Activated naive CD8-positive, alpha-beta T cell treated with anti-CD3 and anti-CD28 coated beads, Interleukin-2, amount 10 ng/mL, durations not matched to agents 7 days and 5 days (primary cell): ENCODE data around the gene MAGEL2. TPM values are rescaled to one million over a fixed set of nuclear protein-coding genes. Genes with fewer than 3 reads are reported as not detected.
A peak's percentile ranks its signal among the peaks of the same experiment; 100 is the strongest.
"Not testable (repeated sequence)": the region's sequence is repeated elsewhere in the genome, so short reads cannot be mapped to it uniquely, and the experiment has no call there.

Experiments
- ATAC-seq: fragments of 150-1000 bp; cut with Tn5 transposase; one replicate; pipeline ENCODE4 v1.10.0; 2021; ENCODE audit warnings: low read depth, moderate library complexity
- POLR2A ChIA-PET: fragments of 350-600 bp; sonication (Branson Sonifier 250); formaldehyde crosslinking; loops from one replicate; lab custom pipeline; 2021; ENCODE audit warnings: antibody characterized with exemption; lab: Charles Lee
- DNase-seq: peaks from one replicate; pipeline ENCODE4 v3.0.0; 2021
- H3K27ac Mint-ChIP-seq: one replicate; pipeline ENCODE4 v1.8.0; 2022; ENCODE audit warnings: mild to moderate bottlenecking, mixed read lengths
- H3K27me3 Mint-ChIP-seq: one replicate; pipeline ENCODE4 v1.8.0; 2022; ENCODE audit warnings: mild to moderate bottlenecking, moderate library complexity, mixed read lengths
- H3K36me3 Mint-ChIP-seq: one replicate; pipeline ENCODE4 v1.8.0; 2021; ENCODE audit warnings: mild to moderate bottlenecking, mixed read lengths
- H3K4me1 Mint-ChIP-seq: one replicate; pipeline ENCODE4 v1.8.0; 2021; ENCODE audit warnings: mixed read lengths
- H3K4me3 Mint-ChIP-seq: one replicate; pipeline ENCODE4 v1.8.0; 2022; ENCODE audit warnings: mild to moderate bottlenecking, moderate library complexity, mixed read lengths
- H3K9me3 Mint-ChIP-seq: one replicate; pipeline ENCODE4 v1.8.0; 2021; ENCODE audit warnings: mixed read lengths
- total RNA-seq, 2 experiments: library from RNA; stranded (reverse); gene quantifications; one replicate each; pipeline ENCODE4 v1.2.3, GENCODE V29; 2021

The MAGEL2 gene
- total RNA-seq, 2 experiments from 2014 or later = not detected

DNA sequence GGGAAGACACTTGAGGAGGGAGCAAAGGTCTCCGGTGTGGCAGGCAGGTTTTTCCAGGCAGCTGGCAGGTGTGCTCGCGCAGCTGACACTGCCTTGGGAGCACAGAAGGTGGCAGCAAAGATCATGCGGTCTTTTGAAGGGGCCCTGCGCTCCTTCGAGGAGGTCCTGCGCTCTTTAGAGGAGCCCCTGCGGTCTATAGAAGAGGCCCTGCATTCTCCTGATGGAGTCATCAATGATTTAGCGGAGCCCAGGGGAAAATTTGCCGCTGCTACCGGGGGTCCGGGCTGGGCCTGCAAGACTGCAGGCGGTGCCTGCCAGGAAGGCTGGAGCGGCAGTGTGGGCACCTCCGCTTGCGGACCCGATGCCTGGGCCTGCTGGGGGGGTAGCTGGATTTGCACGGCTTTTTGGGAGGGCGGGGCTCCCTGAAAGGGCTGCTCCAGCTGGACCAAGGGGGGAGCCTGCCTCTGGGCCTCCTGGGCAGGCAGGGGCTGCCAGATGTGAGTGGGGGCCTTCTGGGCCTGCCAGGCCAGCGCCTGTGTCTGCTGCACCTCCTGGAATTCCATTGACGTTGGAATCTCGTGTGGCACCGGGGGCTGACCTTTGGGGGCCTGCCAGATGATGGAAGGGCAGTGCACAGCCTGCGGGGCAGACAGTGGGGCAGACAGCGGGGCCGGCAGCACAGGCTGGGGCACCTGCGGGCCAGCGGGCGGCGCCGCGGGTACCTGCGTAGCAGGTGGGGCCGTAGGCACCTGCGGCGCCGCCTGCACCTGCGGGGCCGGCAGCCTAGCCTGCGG, 2.1 kb downstream of the MAGEL2 start:
- H3K27ac Mint-ChIP-seq = no peak overlapping the region
- POLR2A ChIA-PET = no interaction called here

DNA sequence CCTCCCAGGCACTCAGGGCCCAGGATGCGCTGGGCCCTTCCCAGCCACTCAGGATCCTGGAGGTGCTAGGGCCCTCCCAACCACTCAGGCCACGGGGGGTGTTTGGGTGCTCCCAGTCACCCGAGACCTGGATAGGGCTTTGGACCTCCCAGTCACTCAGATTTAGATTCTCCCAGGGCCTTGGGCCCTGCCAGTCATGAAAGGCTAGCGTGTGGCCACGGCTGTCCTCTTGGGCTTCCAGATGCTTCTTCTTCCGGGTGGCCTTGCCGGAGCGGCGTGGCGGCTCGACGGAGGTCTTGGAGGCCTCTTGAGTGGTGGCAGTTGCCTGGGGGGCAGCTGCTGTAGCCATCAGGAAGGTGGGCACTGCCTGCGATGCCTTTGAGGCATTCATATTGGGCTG, 2.8 kb downstream of the MAGEL2 start:
- DNase-seq = no peak
- peaks cover 7% of the 10 kb centered on the region for H3K27me3 Mint-ChIP-seq
- H3K36me3 Mint-ChIP-seq = no peaks in the 10 kb centered on the region
- ATAC-seq = no peak
- H3K4me1 Mint-ChIP-seq = no peaks in the 10 kb centered on the region
- no peaks in the 10 kb centered on the region for H3K9me3 Mint-ChIP-seq
- no peak overlapping the region for H3K4me3 Mint-ChIP-seq
- POLR2A ChIA-PET = no interaction called here
- no peak overlapping the region for H3K27ac Mint-ChIP-seq

More for the DNA sequence above, 2.1 kb downstream of the MAGEL2 start:
- no peaks in the 10 kb centered on the region for H3K4me1 Mint-ChIP-seq
- no peaks in the 10 kb centered on the region for H3K9me3 Mint-ChIP-seq
- no peak for ATAC-seq
- no peak for DNase-seq
- H3K27me3 Mint-ChIP-seq = peaks cover 7% of the 10 kb centered on the region
- H3K36me3 Mint-ChIP-seq = no peaks in the 10 kb centered on the region
- H3K4me3 Mint-ChIP-seq = no peak overlapping the region

DNA sequence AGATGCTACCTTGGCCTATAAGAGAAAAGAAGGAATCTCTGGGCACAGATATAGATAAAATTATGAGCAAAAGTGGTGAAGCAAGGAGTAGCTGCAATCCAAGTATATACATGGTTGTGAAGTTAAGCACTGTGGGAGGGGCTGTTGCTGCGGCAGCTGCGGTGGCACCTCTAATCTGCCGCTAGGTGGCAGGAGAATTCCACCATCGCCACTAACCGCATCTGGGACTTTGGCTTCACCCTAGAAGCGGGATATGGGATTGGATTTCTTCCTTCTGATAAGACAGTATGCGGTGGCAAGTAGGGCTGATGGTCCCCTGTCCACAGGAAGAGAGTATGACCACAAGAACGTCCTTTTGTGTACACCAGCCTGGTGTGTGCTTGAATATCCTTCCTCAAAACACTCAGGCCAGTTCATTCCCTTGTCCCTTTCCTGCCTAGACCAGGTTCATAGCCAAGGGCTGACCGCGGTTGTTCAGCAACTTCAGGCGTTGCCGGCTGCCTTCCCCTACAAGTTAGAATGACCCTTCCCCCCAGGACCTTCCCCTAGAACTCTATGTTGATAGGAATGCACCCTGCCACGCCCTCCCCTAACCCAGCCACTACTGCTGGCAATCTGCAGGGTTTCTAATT, 5.1 kb downstream of the MAGEL2 start:
- H3K27me3 Mint-ChIP-seq = no peaks in the 10 kb centered on the region
- no peaks in the 10 kb centered on the region for H3K4me1 Mint-ChIP-seq
- POLR2A ChIA-PET = no interaction called here
- ATAC-seq = peak; percentile 26
- no peak overlapping the region for H3K27ac Mint-ChIP-seq
- H3K9me3 Mint-ChIP-seq = no peaks in the 10 kb centered on the region
- no peak for DNase-seq
- no peak overlapping the region for H3K4me3 Mint-ChIP-seq
- no peaks in the 10 kb centered on the region for H3K36me3 Mint-ChIP-seq

DNA sequence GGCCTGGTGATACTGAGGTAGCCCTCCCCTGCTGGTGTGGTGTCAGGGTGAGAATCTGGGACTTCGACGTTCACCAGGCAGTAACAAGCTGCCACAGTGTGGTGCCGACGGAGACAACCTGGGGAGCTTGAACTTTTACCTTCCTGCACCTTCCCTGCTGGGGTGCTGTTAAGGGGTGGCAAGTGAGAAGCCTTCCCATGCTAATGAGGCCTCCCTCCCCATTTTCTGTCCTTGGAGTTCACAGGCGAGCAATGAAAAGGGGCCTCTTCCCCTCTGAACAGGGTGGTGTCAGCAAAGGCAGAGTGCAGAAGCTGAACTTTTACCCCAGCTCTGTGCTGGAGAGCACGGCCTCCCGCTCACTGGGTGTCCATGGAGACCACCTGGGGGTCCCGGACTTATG, 13.5 kb downstream of the MAGEL2 start:
- Mint-ChIP-seq H3K4me1 (no peaks in the 10 kb centered on the region), H3K27ac (no peak overlapping the region), H3K9me3 (no peaks in the 10 kb centered on the region), H3K27me3 (no peaks in the 10 kb centered on the region), H3K36me3 (no peaks in the 10 kb centered on the region), H3K4me3 (no peak overlapping the region)
- ATAC-seq = no peak
- DNase-seq = no peak
- POLR2A ChIA-PET = no interaction called here

DNA sequence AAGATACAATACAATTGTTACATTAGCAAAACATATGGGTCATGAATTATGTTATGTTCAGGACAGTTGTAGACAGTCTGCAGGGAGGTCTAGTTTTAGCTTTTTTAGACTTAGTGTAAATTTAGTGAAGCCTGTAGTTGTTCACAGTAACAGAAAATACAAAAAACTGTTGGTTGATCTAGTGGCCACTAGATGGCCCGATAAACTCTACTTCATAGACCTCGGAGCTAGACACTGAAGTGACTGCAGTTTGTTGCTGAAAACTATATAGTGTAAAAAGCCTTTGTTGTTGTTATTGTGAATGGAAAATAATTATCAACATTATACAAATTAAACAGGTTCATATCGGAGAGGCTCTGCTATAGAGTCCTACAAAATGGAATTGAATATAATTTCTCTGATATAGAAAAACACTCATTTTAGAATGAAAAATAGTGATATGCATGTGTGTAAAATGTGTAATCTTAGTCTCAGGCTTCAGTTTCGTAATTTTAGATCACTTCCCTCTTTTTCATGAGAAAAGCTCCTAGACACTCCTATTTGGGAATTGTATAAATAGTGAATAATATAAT, 18.3 kb downstream of the MAGEL2 start:
- DNase-seq (no peak), ATAC-seq (no peak)
- no peak overlapping the region for H3K4me3 Mint-ChIP-seq
- no peak overlapping the region for H3K27ac Mint-ChIP-seq
- no peaks in the 10 kb centered on the region for H3K9me3 Mint-ChIP-seq
- POLR2A ChIA-PET = no interaction called here
- no peaks in the 10 kb centered on the region for H3K36me3 Mint-ChIP-seq
- H3K4me1 Mint-ChIP-seq = no peaks in the 10 kb centered on the region
- H3K27me3 Mint-ChIP-seq = no peaks in the 10 kb centered on the region

DNA sequence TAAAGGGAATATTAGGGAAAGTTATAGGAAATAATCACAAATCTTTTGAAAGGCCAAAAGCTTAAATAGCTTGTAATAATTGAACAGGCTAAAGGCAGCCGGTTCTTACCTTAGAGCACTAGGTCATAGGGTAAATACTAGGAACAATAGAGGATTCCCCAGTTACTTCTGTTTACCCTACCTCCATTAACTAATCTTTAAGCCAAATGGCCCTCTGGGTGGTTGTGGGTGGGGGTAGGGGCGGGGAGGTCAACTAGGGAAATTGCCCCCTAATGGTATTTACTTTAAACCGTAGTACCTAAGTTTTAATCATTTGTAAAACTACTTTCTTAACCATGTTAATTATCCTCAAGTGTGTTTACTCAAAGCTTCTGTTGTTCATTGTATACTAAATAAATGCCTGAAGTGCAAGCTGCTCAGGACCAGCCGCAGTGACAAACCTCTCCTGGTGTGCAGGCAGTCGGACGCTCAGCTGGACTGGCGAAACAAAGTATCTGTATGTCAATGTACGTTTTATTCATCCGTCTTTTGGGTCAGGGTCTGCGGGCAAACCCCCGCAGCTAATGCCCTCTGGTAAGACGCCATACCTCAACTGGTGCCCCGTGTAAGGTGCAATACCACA, 18.9 kb downstream of the MAGEL2 start:
- ATAC-seq = no peak
- DNase-seq = no peak
- H3K4me1 Mint-ChIP-seq = no peaks in the 10 kb centered on the region
- H3K4me3 Mint-ChIP-seq = no peak overlapping the region
- no peak overlapping the region for H3K27ac Mint-ChIP-seq
- H3K9me3 Mint-ChIP-seq = no peaks in the 10 kb centered on the region
- no peaks in the 10 kb centered on the region for H3K36me3 Mint-ChIP-seq
- POLR2A ChIA-PET = no interaction called here
- no peaks in the 10 kb centered on the region for H3K27me3 Mint-ChIP-seq

GRCh38 chr15:23616536-23616935, 31.1 kb downstream of the MAGEL2 start:
- Mint-ChIP-seq H3K4me1 (no peaks in the 10 kb centered on the region), H3K4me3 (no peak overlapping the region), H3K9me3 (peaks cover 10% of the 10 kb centered on the region), H3K27me3 (no peaks in the 10 kb centered on the region), H3K36me3 (no peaks in the 10 kb centered on the region), H3K27ac (no peak overlapping the region)
- POLR2A ChIA-PET = no interaction called here
- no peak for DNase-seq
- ATAC-seq = no peak

DNA sequence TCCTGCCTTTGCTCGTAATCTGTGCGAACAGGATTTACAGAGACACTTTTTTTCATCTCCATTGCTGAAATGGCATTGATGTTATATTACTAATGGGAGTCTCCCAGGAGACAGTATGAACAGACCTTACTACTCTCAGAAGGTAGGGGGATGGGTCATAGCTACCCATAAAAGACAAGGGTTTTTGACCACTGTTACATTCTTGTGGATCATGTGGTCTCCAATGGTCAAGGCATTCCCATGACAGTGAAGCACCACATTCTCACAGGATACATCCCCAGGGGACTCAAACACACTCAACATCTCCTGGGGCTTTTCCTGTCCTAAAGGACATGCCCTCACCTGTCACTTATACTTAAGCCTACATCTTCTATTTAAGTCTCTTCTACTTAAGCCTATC, 41.4 kb downstream of the MAGEL2 start:
- DNase-seq = no peak
- H3K27ac Mint-ChIP-seq = no peak overlapping the region
- H3K4me3 Mint-ChIP-seq = no peak overlapping the region
- H3K9me3 Mint-ChIP-seq = peaks cover 3% of the 10 kb centered on the region
- no peaks in the 10 kb centered on the region for H3K4me1 Mint-ChIP-seq
- no peak for ATAC-seq
- H3K27me3 Mint-ChIP-seq = no peaks in the 10 kb centered on the region
- H3K36me3 Mint-ChIP-seq = no peaks in the 10 kb centered on the region
- POLR2A ChIA-PET = no interaction called here

- Mint-ChIP-seq H3K27ac (no peak overlapping the region), H3K4me1 (no peaks in the 10 kb centered on the region), H3K27me3 (no peaks in the 10 kb centered on the region), H3K4me3 (no peak overlapping the region), H3K36me3 (no peaks in the 10 kb centered on the region), H3K9me3 (peaks cover 2% of the 10 kb centered on the region)
- POLR2A ChIA-PET = no interaction called here
- no peak for DNase-seq
- no peak for ATAC-seq
These were observed 45.5 kb downstream of the MAGEL2 start for GRCh38 chr15:23602124-23602523.

DNA sequence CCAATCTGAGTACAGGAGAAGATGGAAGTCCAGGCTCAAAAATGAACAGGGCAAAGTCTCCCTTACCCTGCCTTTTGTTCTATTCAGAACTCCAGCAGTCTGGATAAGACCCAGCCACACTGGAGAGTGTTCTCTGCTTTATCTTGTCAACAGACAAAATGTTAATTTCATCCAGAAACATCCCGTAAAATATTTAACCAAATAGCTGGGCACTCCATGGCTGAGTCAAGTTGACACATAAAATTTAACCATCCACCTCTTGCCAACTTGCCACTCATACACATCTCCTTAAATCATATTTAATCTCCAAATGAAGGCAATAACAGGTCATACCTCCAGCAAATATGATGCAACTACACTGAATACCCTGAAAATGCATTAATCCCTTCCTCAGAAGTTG, 48.6 kb downstream of the MAGEL2 start:
- ATAC-seq = no peak
- peaks cover 2% of the 10 kb centered on the region for H3K9me3 Mint-ChIP-seq
- no peak for DNase-seq
- H3K27me3 Mint-ChIP-seq = no peaks in the 10 kb centered on the region
- no peaks in the 10 kb centered on the region for H3K36me3 Mint-ChIP-seq
- no peaks in the 10 kb centered on the region for H3K4me1 Mint-ChIP-seq
- no peak overlapping the region for H3K4me3 Mint-ChIP-seq
- no peak overlapping the region for H3K27ac Mint-ChIP-seq
- POLR2A ChIA-PET = no interaction called here

DNA sequence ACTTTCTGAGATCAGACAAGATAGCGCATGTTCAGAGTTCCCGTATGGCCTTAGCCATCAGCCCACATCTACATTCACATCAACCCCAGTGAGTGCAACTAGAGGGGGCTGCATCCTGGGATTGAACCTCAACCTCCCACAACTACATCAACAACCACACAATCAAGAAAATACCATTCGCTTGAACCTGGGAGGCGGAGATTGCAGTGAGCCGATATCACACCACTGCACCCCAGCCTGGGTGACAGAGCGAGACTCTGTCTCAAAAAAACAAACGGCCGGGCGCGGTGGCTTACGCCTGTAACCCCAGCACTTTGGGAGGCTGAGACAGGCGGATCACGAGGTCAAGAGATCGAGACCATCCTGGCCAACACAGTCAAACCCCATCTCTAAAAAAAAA, 50.4 kb downstream of the MAGEL2 start:
- H3K27me3 Mint-ChIP-seq, POLR2A ChIA-PET, H3K36me3 Mint-ChIP-seq, H3K9me3 Mint-ChIP-seq, DNase-seq, ATAC-seq, H3K4me1 Mint-ChIP-seq, H3K4me3 Mint-ChIP-seq, H3K27ac Mint-ChIP-seq: not testable (repeated sequence)

- POLR2A ChIA-PET = no interaction called here
- H3K36me3 Mint-ChIP-seq = no peaks in the 10 kb centered on the region
These were observed 50.9 kb downstream of the MAGEL2 start for GRCh38 chr15:23596736-23597135.

GRCh38 chr15:23595368-23595767, 52.3 kb downstream of the MAGEL2 start:
- H3K4me1 Mint-ChIP-seq = no peaks in the 10 kb centered on the region
- DNase-seq (no peak), ATAC-seq (no peak)
- H3K4me3 Mint-ChIP-seq = no peak overlapping the region
- no peaks in the 10 kb centered on the region for H3K27me3 Mint-ChIP-seq
- H3K36me3 Mint-ChIP-seq = no peaks in the 10 kb centered on the region
- POLR2A ChIA-PET = no interaction called here
- no peaks in the 10 kb centered on the region for H3K9me3 Mint-ChIP-seq
- H3K27ac Mint-ChIP-seq = no peak overlapping the region

More at GRCh38 chr15:23596736-23597135, 50.9 kb downstream of the MAGEL2 start:
- no peak overlapping the region for H3K4me3 Mint-ChIP-seq
- ATAC-seq = no peak
- H3K4me1 Mint-ChIP-seq = no peaks in the 10 kb centered on the region
- H3K27ac Mint-ChIP-seq = no peak overlapping the region
- H3K27me3 Mint-ChIP-seq = no peaks in the 10 kb centered on the region
- no peak for DNase-seq
- no peaks in the 10 kb centered on the region for H3K9me3 Mint-ChIP-seq
